MCF 10A (cell line): ENCODE measurements around the gene ACACA. TPM values are rescaled to one million over a fixed set of nuclear protein-coding genes. Genes with fewer than 3 reads are reported as not detected.

ENCODE experiments used
- BruUV-seq: library from RNA; stranded (reverse); fragments of 400-500 nt; replicated peaks from 2 replicates; lab custom pipeline; 2021; lab: Mats Ljungman, UMichigan
- CTCF ChIA-PET: fragments of 300-600 bp; sonication (Branson Sonifier 250); formaldehyde crosslinking; extraction: SDS; loops from one replicate; lab custom pipeline; 2021; ENCODE audit warnings: antibody characterized with exemption, inconsistent platforms; lab: Yijun Ruan, JAX
- POLR2A ChIA-PET: fragments of 300-600, 350-650 bp; sonication (Branson Sonifier 250); formaldehyde crosslinking; extraction: SDS; loops from one replicate; lab custom pipeline; 2020; ENCODE audit warnings: antibody characterized with exemption, inconsistent platforms; lab: Yijun Ruan, JAX
- DNase-seq: peaks from one replicate; pipeline ENCODE4 v3.0.0-alpha.2; 2018; ENCODE audit not compliant: unreplicated experiment
- H3K27ac Mint-ChIP-seq: one replicate; pipeline ENCODE4 v1.8.0; 2022; ENCODE audit warnings: mild to moderate bottlenecking, low read depth, mixed read lengths; ENCODE audit not compliant: unreplicated experiment
- H3K27me3 Mint-ChIP-seq: one replicate; pipeline ENCODE4 v1.8.0; 2022; ENCODE audit warnings: mixed read lengths; ENCODE audit not compliant: insufficient read depth, unreplicated experiment
- H3K36me3 Mint-ChIP-seq: one replicate; pipeline ENCODE4 v1.8.0; 2022; ENCODE audit warnings: mild to moderate bottlenecking, moderate library complexity, mixed read lengths; ENCODE audit not compliant: insufficient read depth, unreplicated experiment
- H3K4me1 Mint-ChIP-seq: one replicate; pipeline ENCODE4 v1.8.0; 2022; ENCODE audit warnings: mixed read lengths; ENCODE audit not compliant: insufficient read depth, unreplicated experiment
- H3K4me3 Mint-ChIP-seq: one replicate; pipeline ENCODE4 v1.8.0; 2022; ENCODE audit warnings: mild to moderate bottlenecking, moderate library complexity, mixed read lengths; ENCODE audit not compliant: unreplicated experiment
- H3K9me3 Mint-ChIP-seq: one replicate; pipeline ENCODE4 v1.8.0; 2022; ENCODE audit warnings: mixed read lengths; ENCODE audit not compliant: unreplicated experiment
- CTCF ChIP-seq: fragments of 200-600 bp; IDR thresholded peaks from one replicate; pipeline ENCODE4 v1.8.0; 2022; ENCODE audit warnings: antibody characterized with exemption, mild to moderate bottlenecking; ENCODE audit not compliant: unreplicated experiment
- intact Hi-C: fragments of 100-400 bp; cut with micrococcal nuclease; formaldehyde crosslinking; loops from 2 replicates; pipeline ENCODE4 v1.14.1; 2022
- total RNA-seq: library from RNA; stranded (reverse); gene quantifications from 2 replicates; pipeline ENCODE4 v1.2.3, GENCODE V29; 2022

The ACACA gene
- total RNA-seq, 1 experiment from 2014 or later = 100 TPM

GRCh38 chr17:37096071-37096470, 310.6 kb downstream of the ACACA start:
- H3K27ac Mint-ChIP-seq = peak overlapping the region; percentile 10

GRCh38 chr17:37094391-37094790, 312.2 kb downstream of the ACACA start:
- intact Hi-C loops = no loop called here
- H3K36me3 Mint-ChIP-seq = peaks cover 76% of the 10 kb centered on the region
- H3K4me3 Mint-ChIP-seq = no peak overlapping the region
- no TSS peak for BruUV-seq
- POLR2A ChIA-PET = no interaction called here
- H3K9me3 Mint-ChIP-seq = no peaks in the 10 kb centered on the region
- no peak overlapping the region for H3K27ac Mint-ChIP-seq
- H3K4me1 Mint-ChIP-seq = no peaks in the 10 kb centered on the region
- CTCF ChIA-PET = interaction anchor here (0.6 to 1.4 kb wide), 2 partner anchors 47 to 57 kb away, joined by 3 to 4 read pairs; no protein-coding TSS in a partner anchor
- no peak for DNase-seq
- no peak for TF ChIP-seq CTCF
- no peaks in the 10 kb centered on the region for H3K27me3 Mint-ChIP-seq

More at GRCh38 chr17:37096071-37096470, 310.6 kb downstream of the ACACA start:
- POLR2A ChIA-PET = no interaction called here
- Mint-ChIP-seq H3K36me3 (peaks cover 82% of the 10 kb centered on the region), H3K9me3 (no peaks in the 10 kb centered on the region), H3K4me1 (no peaks in the 10 kb centered on the region), H3K27me3 (no peaks in the 10 kb centered on the region), H3K4me3 (no peak overlapping the region)
- CTCF ChIA-PET = interaction anchor here (0.6 kb wide), 1 partner anchor 379 kb away, joined by 3 read pairs; no protein-coding TSS in a partner anchor
- no TSS peak for BruUV-seq
- no peak for TF ChIP-seq CTCF
- intact Hi-C loops = no loop called here
- DNase-seq = no peak

- TF ChIP-seq CTCF = no peak
- no peaks in the 10 kb centered on the region for H3K4me1 Mint-ChIP-seq
- no peaks in the 10 kb centered on the region for H3K27me3 Mint-ChIP-seq
- no peaks in the 10 kb centered on the region for H3K9me3 Mint-ChIP-seq
- intact Hi-C loops = no loop called here
- H3K36me3 Mint-ChIP-seq = peaks cover 82% of the 10 kb centered on the region
- H3K4me3 Mint-ChIP-seq = no peak overlapping the region
- no TSS peak for BruUV-seq
- H3K27ac Mint-ChIP-seq = no peak overlapping the region
- ChIA-PET POLR2A (no interaction called here), CTCF (no interaction called here)
- no peak for DNase-seq
Measured at GRCh38 chr17:37092701-37093100, 313.9 kb downstream of the ACACA start.

GRCh38 chr17:37092071-37092470, 314.6 kb downstream of the ACACA start:
- peak; percentile 20 for DNase-seq
- BruUV-seq = no TSS peak
- intact Hi-C loops = no loop called here
- no peak overlapping the region for H3K4me3 Mint-ChIP-seq
- ChIA-PET CTCF (no interaction called here), POLR2A (no interaction called here)
- H3K4me1 Mint-ChIP-seq = no peaks in the 10 kb centered on the region
- TF ChIP-seq CTCF = no peak
- H3K9me3 Mint-ChIP-seq = no peaks in the 10 kb centered on the region
- H3K27ac Mint-ChIP-seq = no peak overlapping the region
- peaks cover 82% of the 10 kb centered on the region for H3K36me3 Mint-ChIP-seq
- no peaks in the 10 kb centered on the region for H3K27me3 Mint-ChIP-seq
